ENCODE data around the gene QRICH1. TPM values are rescaled to one million over a fixed set of nuclear protein-coding genes. Genes with fewer than 3 reads are reported as not detected.

The QRICH1 gene
- total RNA-seq, 1 experiment from 2014 or later = 123 TPM

GRCh38 chr3:49015072-49015471, 78.8 kb downstream of the QRICH1 start (continued):
- TF ChIP-seq CBFB (CRISPR knock-in tag; IDR thresholded peaks at IDR 0.05; ENCODE audit: low read depth) (no peak), TEAD4 (CRISPR knock-in tag; IDR thresholded peaks at IDR 0.05) (no peak), ATF2 (CRISPR knock-in tag; IDR thresholded peaks at IDR 0.05; ENCODE audit: borderline replicate concordance, low read depth) (no peak), NR1H2 (CRISPR knock-in tag; IDR thresholded peaks at IDR 0.05) (no peak), NFE2L1 (CRISPR knock-in tag; IDR thresholded peaks at IDR 0.05) (no peak), ZNF219 (CRISPR knock-in tag; IDR thresholded peaks at IDR 0.05; ENCODE audit: borderline replicate concordance) (no peak), IRF2 (CRISPR knock-in tag; IDR thresholded peaks at IDR 0.05; ENCODE audit: borderline replicate concordance, low read depth) (no peak)

- TF ChIP-seq CTCF (IDR thresholded peaks at IDR 0.05) (peak; percentile 78), MLX (CRISPR knock-in tag; IDR thresholded peaks at IDR 0.05) (no peak)
- peaks cover 11% of the 10 kb centered on the region for H3K4me1 Mint-ChIP-seq
- H3K36me3 Mint-ChIP-seq = peaks cover 36% of the 10 kb centered on the region
- ChIA-PET CTCF (interaction anchor here (0.5 to 9.3 kb wide), 18 partner anchors 8 to 461 kb away, joined by 3 to 124 read pairs (median 4); partner anchors contain the start of genes ARIH2, IMPDH2, KLHDC8B and LAMB2), POLR2A (interaction anchor here (0.6 to 2.0 kb wide), 4 partner anchors 8 to 79 kb away, joined by 3 to 10 read pairs (median 4); partner anchors contain the start of genes NDUFAF3 and QRICH1)
- no peak overlapping the region for H3K27ac Mint-ChIP-seq
- no peaks in the 10 kb centered on the region for H3K27me3 Mint-ChIP-seq (ENCODE audit: low read depth)
- ATAC-seq (peak; percentile 72), DNase-seq (ENCODE audit: low spot score) (peak; percentile 85)
- H3K4me3 Mint-ChIP-seq = no peak overlapping the region
- H3K9me3 Mint-ChIP-seq = no peaks in the 10 kb centered on the region
Measured at GRCh38 chr3:49013738-49014660, 79.9 kb downstream of the QRICH1 start.

- ChIA-PET POLR2A (interaction anchor here (1.5 to 2.0 kb wide), 2 partner anchors 9 to 16 kb away, joined by 3 to 10 read pairs; partner anchors contain the start of gene NDUFAF3), CTCF (interaction anchor here (0.8 to 9.3 kb wide), 16 partner anchors 9 to 378 kb away, joined by 3 to 124 read pairs (median 4); partner anchors contain the start of genes ARIH2, IMPDH2, KLHDC8B and LAMB2)
- no peaks in the 10 kb centered on the region for H3K9me3 Mint-ChIP-seq
- H3K36me3 Mint-ChIP-seq = peaks cover 40% of the 10 kb centered on the region
- H3K27ac Mint-ChIP-seq = no peak overlapping the region
- DNase-seq (ENCODE audit: low spot score) (no peak), ATAC-seq (no peak)
- peaks cover 10% of the 10 kb centered on the region for H3K4me1 Mint-ChIP-seq
- H3K27me3 Mint-ChIP-seq (ENCODE audit: low read depth) = no peaks in the 10 kb centered on the region
- no peak overlapping the region for H3K4me3 Mint-ChIP-seq
- TF ChIP-seq AR (CRISPR knock-in tag; IDR thresholded peaks at IDR 0.05) = no peak
- no peak for TF ChIP-seq ZBTB21 (CRISPR knock-in tag; IDR thresholded peaks at IDR 0.05; ENCODE audit: borderline replicate concordance)
- TF ChIP-seq HMGXB4 (CRISPR knock-in tag; IDR thresholded peaks at IDR 0.05) = no peak
- TF ChIP-seq PRRX2 (CRISPR knock-in tag; IDR thresholded peaks at IDR 0.05) = no peak
- no peak for TF ChIP-seq E2F5 (CRISPR knock-in tag; IDR thresholded peaks at IDR 0.05)
- no peak for TF ChIP-seq MYBL2 (CRISPR knock-in tag; IDR thresholded peaks at IDR 0.05)
- no peak for TF ChIP-seq ESRRA (CRISPR knock-in tag; IDR thresholded peaks at IDR 0.05; ENCODE audit: borderline replicate concordance)
- no peak for TF ChIP-seq ZNF396 (CRISPR knock-in tag; IDR thresholded peaks at IDR 0.05; ENCODE audit: borderline replicate concordance)
- no peak for TF ChIP-seq ZBTB43 (CRISPR knock-in tag; IDR thresholded peaks at IDR 0.05)
Measured at GRCh38 chr3:49013113-49013737, 80.6 kb downstream of the QRICH1 start.

Data from WTC11 (cell line).